ENCODE data around the gene PHC2.

Gene PHC2

GRCh38 chr1:33420870-33421775 is 9.8 kb downstream of the PHC2 start:
- no peaks in the 10 kb centered on the region for H3K9me3 ChIP-seq (ENCODE audit: control insufficient read depth, insufficient read depth, low read length)
- no peak overlapping the region for H3K9ac ChIP-seq (ENCODE audit: low read depth, low read length)

DNA sequence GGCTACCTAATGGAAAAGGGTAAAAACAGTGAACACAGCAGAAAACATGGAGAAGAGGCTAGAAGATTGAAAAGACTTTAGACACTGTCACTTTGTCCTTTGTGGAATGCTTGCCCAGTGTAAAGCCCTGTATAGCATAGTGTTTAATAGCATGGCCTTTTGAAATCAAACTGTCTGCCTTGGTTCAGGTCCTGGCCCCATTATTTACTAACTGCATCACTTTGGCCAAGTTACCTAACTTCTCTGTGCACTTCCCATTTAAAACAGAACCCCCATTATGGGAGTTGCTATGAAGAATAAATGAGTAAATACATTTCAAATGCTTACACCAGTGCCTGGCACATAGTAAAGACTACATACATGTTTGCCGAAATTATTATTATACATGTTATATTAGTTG is 12.1 kb downstream of the PHC2 start:
- Histone ChIP-seq H3K9me3 (ENCODE audit: control insufficient read depth, insufficient read depth, low read length) (no peaks in the 10 kb centered on the region), H3K9ac (ENCODE audit: low read depth, low read length) (no peak overlapping the region), H3K36me3 (ENCODE audit: insufficient read depth, low read length) (no peaks in the 10 kb centered on the region), H3K4me1 (ENCODE audit: insufficient read depth, low read length) (peaks cover 22% of the 10 kb centered on the region)

More at GRCh38 chr1:33420870-33421775, 9.8 kb downstream of the PHC2 start:
- H3K36me3 ChIP-seq (ENCODE audit: insufficient read depth, low read length) = no peaks in the 10 kb centered on the region
- H3K4me1 ChIP-seq (ENCODE audit: insufficient read depth, low read length) = peaks cover 22% of the 10 kb centered on the region

DNA sequence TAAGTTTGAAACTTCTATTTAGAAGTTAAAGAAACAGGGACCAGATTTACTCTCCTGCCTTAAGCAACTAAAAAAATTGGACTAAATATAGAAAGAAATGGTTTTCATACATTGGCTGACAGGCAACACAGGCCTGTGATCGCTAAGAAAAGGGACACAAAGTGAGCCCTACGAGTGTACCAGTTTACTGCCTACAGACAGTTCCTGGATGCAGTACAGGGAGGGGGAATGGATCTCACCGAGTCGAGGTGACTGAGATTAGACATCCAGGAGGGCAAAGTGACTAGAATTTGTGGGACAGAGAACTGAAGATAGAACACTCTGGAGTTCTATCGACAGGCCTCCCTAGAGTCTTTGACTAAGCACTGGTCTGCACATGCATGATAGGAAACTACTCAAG is 16.0 kb downstream of the PHC2 start:
- Histone ChIP-seq H3K4me1 (ENCODE audit: insufficient read depth, low read length) (no peaks in the 10 kb centered on the region), H3K9me3 (ENCODE audit: control insufficient read depth, insufficient read depth, low read length) (no peaks in the 10 kb centered on the region), H3K36me3 (ENCODE audit: insufficient read depth, low read length) (no peaks in the 10 kb centered on the region), H3K9ac (ENCODE audit: low read depth, low read length) (no peak overlapping the region)

- no peak overlapping the region for H3K9ac ChIP-seq (ENCODE audit: low read depth, low read length)
- H3K36me3 ChIP-seq (ENCODE audit: insufficient read depth, low read length) = no peaks in the 10 kb centered on the region
- H3K9me3 ChIP-seq (ENCODE audit: control insufficient read depth, insufficient read depth, low read length) = no peaks in the 10 kb centered on the region
- no peaks in the 10 kb centered on the region for H3K4me1 ChIP-seq (ENCODE audit: insufficient read depth, low read length)
These were observed 20.7 kb downstream of the PHC2 start for GRCh38 chr1:33410091-33410701.

DNA sequence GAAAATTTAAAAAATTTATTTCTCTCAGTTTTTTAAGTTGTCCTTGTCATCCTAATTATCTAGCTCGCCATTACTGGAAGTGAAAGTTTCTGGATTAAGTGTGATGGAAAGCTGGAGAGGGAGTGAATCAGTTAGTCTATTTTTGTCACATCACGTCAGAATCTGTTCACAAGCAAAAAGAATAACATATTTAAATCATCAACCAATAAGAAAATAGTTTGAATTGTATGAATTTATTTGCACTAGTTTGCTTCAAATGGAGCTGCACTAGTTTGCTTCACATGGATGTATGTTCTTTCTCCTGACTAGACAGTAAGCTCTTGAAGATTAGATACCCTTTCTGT is 22.8 kb downstream of the PHC2 start:
- Histone ChIP-seq H3K36me3 (ENCODE audit: insufficient read depth, low read length) (no peaks in the 10 kb centered on the region), H3K9ac (ENCODE audit: low read depth, low read length) (no peak overlapping the region), H3K9me3 (ENCODE audit: control insufficient read depth, insufficient read depth, low read length) (no peaks in the 10 kb centered on the region), H3K4me1 (ENCODE audit: insufficient read depth, low read length) (no peaks in the 10 kb centered on the region)

GRCh38 chr1:33407352-33408092 is 23.4 kb downstream of the PHC2 start:
- H3K36me3 ChIP-seq (ENCODE audit: insufficient read depth, low read length) = no peaks in the 10 kb centered on the region
- no peak overlapping the region for H3K9ac ChIP-seq (ENCODE audit: low read depth, low read length)
- no peaks in the 10 kb centered on the region for H3K4me1 ChIP-seq (ENCODE audit: insufficient read depth, low read length)
- no peaks in the 10 kb centered on the region for H3K9me3 ChIP-seq (ENCODE audit: control insufficient read depth, insufficient read depth, low read length)

GRCh38 chr1:33402206-33402605 is 28.7 kb downstream of the PHC2 start:
- Histone ChIP-seq H3K9me3 (ENCODE audit: control insufficient read depth, insufficient read depth, low read length) (peaks cover 3% of the 10 kb centered on the region; the same call in 1 of the 2 replicates), H3K9ac (ENCODE audit: low read depth, low read length) (no peak overlapping the region), H3K4me1 (ENCODE audit: insufficient read depth, low read length) (no peaks in the 10 kb centered on the region), H3K36me3 (ENCODE audit: insufficient read depth, low read length) (no peaks in the 10 kb centered on the region; the same call in 1 of the 2 replicates)

GRCh38 chr1:33401471-33401870 is 29.4 kb downstream of the PHC2 start:
- no peaks in the 10 kb centered on the region; the same call in 1 of the 2 replicates for H3K36me3 ChIP-seq (ENCODE audit: insufficient read depth, low read length)
- H3K9me3 ChIP-seq (ENCODE audit: control insufficient read depth, insufficient read depth, low read length) = peaks cover 3% of the 10 kb centered on the region; the same call in 1 of the 2 replicates
- H3K9ac ChIP-seq (ENCODE audit: low read depth, low read length) = no peak overlapping the region
- no peaks in the 10 kb centered on the region for H3K4me1 ChIP-seq (ENCODE audit: insufficient read depth, low read length)

DNA sequence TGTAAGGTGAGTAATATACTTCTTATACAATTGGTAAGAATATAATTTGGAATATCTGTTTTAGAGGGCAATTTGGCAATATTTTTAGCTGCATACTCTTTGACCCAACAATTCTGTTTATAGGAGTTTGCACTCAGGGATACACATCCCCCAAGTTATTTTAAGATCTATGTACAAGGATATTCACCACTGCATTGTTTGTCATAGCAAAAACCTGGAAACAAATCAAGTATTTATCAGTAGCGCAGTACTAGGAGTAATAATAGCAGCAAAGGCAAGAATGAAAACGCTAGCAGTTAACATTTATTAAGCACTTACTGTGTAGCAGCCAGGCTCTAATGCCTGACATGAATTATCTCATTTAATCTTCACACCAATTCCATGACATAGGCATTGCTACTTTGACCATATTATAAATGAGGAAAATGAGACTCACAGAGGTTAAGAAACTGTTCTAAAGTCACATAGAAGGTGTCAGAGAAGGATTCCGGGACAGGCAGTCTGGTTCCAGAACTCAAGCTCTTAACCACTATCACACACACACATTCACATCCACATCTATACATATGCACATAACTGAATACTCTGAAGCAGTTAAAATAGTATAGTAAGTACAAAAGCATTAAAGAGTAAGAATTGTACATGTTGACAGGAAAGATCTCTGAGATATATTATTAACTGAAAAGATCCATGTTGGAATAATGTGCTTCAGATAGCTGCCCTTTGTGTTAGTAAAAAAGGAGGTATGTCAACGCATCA is 30.6 kb downstream of the PHC2 start:
- Histone ChIP-seq H3K9me3 (ENCODE audit: control insufficient read depth, insufficient read depth, low read length) (peaks cover 3% of the 10 kb centered on the region; the same call in 1 of the 2 replicates), H3K36me3 (ENCODE audit: insufficient read depth, low read length) (no peaks in the 10 kb centered on the region; the same call in 1 of the 2 replicates), H3K9ac (ENCODE audit: low read depth, low read length) (no peak overlapping the region), H3K4me1 (ENCODE audit: insufficient read depth, low read length) (no peaks in the 10 kb centered on the region)

DNA sequence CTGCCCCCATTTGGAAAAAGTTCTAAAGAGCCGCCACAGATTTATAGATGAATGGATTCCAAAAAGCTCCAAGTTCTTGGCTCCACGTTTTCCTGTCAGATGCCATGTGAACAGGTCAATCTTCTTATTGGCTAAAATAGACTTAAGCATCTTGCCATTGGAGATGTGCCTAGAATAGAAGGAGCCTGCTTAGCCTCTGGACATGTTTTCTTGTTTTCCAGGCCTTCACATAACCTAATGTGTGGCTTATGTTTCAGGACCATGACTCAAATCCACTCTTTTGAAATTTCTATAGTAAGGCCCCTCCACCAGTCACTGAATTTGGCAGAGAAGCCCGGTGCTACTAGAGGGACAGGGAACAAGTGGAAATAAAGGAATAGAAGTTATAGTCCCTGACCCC is 31.5 kb downstream of the PHC2 start:
- Histone ChIP-seq H3K9me3 (ENCODE audit: control insufficient read depth, insufficient read depth, low read length) (peaks cover 3% of the 10 kb centered on the region; the same call in 1 of the 2 replicates), H3K9ac (ENCODE audit: low read depth, low read length) (no peak overlapping the region), H3K4me1 (ENCODE audit: insufficient read depth, low read length) (no peaks in the 10 kb centered on the region), H3K36me3 (ENCODE audit: insufficient read depth, low read length) (no peaks in the 10 kb centered on the region; the same call in 1 of the 2 replicates)

- peaks cover 3% of the 10 kb centered on the region; the same call in 1 of the 2 replicates for H3K9me3 ChIP-seq (ENCODE audit: control insufficient read depth, insufficient read depth, low read length)
- H3K36me3 ChIP-seq (ENCODE audit: insufficient read depth, low read length) = no peaks in the 10 kb centered on the region; the same call in 1 of the 2 replicates
- H3K9ac ChIP-seq (ENCODE audit: low read depth, low read length) = no peak overlapping the region
- peaks cover 10% of the 10 kb centered on the region; the same call in 1 of the 2 replicates for H3K4me1 ChIP-seq (ENCODE audit: insufficient read depth, low read length)
These were observed 32.9 kb downstream of the PHC2 start for GRCh38 chr1:33397994-33398393.

GRCh38 chr1:33397125-33397506 is 33.8 kb downstream of the PHC2 start:
- no peak overlapping the region for H3K9ac ChIP-seq (ENCODE audit: low read depth, low read length)

DNA sequence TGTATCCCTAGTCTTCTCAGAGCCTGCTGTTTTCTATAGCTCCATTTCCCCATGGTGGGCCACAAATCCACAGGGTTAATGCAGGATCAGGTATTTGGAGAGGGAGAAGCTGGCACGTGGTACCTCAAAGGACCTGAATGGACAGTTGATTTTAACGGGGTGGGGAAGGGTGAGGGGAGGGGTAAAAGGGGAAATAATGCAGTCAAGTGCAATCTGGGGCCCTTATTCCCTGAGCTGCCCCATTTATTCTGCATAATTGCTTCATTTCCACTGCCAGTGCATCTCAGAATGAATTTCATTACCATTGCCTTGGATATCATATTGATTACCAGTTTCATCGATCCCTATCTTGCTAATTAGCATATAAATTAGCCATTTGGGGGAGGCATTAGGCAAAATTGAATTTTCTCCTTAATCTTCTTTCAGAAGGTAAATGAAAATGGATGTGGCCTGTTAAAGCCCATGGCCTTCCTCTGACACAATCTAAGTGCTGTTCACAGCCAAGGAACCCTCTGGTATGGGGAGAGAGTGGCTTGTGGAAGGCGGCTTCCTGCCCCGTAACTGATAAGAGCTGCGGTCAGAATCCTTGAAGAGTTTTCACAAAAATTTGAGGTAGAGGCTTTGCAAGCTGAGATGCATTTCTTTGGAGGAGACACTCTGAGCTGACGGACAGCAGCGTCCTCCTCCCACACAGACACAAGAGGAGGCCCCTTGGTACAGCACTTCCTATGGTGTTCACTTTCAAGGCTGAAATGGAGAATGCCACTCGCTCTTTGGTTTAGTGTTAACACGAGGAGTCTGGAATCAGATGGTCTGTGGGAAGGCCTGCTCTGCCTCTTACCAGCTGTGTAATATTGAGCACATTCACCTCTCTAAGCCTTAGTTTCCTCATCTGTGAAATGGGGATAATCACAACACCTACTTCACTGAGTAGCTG is 34.4 kb downstream of the PHC2 start:
- H3K9ac ChIP-seq (ENCODE audit: low read depth, low read length) = no peak overlapping the region
- H3K36me3 ChIP-seq (ENCODE audit: insufficient read depth, low read length) = no peaks in the 10 kb centered on the region; the same call in 1 of the 2 replicates
- H3K4me1 ChIP-seq (ENCODE audit: insufficient read depth, low read length) = peaks cover 13% of the 10 kb centered on the region; the same call in 1 of the 2 replicates

More at GRCh38 chr1:33397125-33397506, 33.8 kb downstream of the PHC2 start:
- no peaks in the 10 kb centered on the region; the same call in 1 of the 2 replicates for H3K36me3 ChIP-seq (ENCODE audit: insufficient read depth, low read length)
- peaks cover 13% of the 10 kb centered on the region; the same call in 1 of the 2 replicates for H3K4me1 ChIP-seq (ENCODE audit: insufficient read depth, low read length)
- peaks cover 3% of the 10 kb centered on the region; the same call in 1 of the 2 replicates for H3K9me3 ChIP-seq (ENCODE audit: control insufficient read depth, insufficient read depth, low read length)

More for the DNA sequence above, 34.4 kb downstream of the PHC2 start:
- peaks cover 3% of the 10 kb centered on the region; the same call in 1 of the 2 replicates for H3K9me3 ChIP-seq (ENCODE audit: control insufficient read depth, insufficient read depth, low read length)
